GM18519 (cell line): ENCODE measurements around the gene SH3RF3.

ENCODE experiments used
- ATAC-seq: cut with Tn5 transposase; IDR thresholded peaks from one replicate; pipeline ENCODE4 v1.9.1; 2021; ENCODE audit warnings: mild to moderate bottlenecking, moderate library complexity; ENCODE audit not compliant: unreplicated experiment, low FRiP score

The SH3RF3 gene

DNA sequence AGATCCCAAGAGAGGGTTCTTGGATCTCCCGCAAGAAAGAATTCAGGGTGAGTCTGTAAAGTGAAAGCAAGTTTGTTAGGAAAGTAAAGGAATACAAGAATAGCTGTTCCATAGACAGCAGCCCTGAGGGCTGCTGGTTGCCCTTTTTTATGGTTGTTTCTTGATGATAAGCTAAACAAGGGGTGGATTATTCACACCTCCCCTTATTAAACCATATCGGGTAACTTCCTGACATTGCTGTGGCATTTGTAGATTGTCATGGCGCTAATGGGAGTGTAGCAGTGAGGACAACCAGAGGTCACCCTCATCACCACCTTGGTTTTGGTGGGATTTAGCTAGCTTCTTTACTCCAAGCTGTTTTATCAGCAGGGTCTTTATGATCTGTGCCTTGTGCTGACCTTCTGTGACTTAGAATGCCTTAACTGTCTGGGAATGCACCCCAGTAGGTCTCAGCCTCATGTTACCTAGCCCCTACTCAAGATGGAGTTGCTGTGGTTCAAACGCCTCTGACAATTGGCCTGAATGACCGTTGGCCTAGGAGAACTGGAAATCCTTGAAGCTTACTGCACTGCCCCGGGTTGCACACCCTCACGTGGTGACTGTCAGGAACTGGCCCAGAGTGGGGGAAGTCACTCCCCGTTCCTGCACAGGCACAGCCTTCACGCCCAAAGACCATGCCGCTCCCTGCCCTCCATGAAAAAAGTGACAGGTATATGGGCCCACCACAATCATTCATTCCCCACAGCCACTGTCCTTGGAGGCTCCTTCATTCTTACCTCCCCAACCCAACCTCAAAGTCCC is 347.8 kb downstream of the SH3RF3 start:
- ATAC-seq, result no peak

DNA sequence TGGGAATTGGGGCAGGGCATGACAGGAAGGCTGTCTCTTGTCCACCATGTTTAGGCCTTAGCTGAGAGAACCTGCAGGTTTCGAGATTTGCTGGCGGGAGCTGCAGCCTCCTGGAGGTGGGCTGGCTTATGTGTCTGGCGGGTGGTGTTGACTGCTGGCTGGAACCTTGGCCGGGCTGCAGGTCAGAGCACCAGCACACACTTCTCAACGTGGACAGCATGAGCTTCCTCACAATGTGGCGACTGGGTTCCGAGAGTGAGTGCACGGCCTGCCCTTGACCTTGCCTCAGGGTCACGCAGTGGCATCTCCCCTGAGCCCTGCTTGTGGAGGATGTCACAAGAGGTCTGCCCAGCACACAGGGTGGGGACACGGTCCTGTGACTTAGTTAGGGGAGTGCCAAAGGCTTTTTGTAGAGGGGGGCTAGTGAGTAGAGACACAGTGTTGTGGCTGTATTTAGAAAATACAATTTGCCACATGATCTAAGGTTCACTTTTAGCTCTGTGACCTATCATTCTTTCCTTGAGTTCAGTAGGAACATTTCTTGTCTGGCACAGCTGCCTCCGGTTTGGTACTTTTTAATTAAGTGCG is 350.0 kb downstream of the SH3RF3 start:
- ATAC-seq, result no peak

DNA sequence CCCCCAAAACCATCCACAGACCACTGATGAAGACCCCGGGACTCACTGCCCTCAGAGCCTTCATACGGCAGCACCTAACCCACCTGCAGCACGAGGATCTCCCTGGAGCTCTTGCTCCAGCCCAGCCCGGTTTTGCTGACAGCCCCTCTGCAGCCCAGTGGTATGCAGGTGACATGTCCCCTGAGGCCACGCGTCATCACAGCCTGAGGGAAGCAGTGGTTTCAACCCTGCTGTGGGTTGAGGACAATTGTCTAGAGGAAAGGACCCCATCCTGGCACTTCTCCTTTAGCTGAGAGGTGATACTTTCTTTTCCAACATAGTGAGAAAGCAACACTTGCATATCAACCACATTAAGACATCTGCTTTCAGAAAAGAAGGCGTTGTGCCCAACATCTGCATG is 350.8 kb downstream of the SH3RF3 start:
- no peak for ATAC-seq

DNA sequence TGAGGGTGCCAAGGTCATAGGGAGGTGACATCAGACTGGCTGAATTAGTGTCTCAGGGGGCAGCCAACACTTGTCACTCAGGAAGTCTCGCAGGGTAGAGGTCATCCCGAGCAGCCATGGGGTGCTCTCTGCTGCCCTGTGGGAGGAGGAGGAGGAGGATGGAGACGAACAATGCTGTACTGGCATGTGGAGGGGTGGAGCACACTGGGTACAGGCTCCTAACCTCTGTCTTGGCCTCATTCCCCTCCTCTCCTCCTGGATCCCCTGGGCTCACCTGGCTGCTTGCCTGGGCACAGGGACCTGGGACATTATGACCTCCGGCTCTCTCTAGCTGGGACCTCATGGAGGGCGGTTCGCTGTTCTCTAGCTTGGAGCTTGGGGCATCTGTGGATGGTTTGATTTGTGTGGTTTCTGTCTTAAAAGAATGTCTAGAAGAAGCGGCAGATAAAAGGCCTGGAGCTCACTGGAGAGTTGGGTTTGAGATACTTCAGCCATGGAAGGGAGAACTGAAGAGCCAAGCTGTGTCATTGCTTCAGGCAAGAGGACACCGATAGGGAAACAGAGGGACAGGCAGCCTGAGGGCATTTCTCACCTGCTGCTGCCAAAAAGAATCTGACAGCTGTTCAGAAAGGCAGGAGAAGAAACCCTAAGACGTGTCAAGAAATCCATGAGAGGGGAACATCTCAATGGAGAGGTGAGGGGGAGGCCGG is 351.6 kb downstream of the SH3RF3 start:
- no peak for ATAC-seq

DNA sequence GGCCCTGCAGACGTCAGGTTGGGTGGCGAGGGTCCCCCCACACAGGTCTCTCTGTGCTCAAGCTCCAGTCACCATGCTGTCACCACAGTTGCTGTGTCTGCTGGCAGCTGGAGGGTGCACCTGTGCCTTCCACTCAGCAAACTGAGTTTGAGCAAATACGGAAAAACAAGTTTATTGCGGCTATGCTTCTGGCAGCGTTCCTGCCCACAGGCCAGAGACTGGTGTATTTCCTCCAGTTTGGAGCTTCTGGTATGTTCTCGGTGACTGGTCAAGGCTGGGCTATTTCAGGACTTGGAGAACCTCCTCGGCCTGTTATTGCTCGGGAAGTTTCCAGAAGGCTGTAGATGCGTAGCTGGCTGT is 352.2 kb downstream of the SH3RF3 start:
- no peak for ATAC-seq

DNA sequence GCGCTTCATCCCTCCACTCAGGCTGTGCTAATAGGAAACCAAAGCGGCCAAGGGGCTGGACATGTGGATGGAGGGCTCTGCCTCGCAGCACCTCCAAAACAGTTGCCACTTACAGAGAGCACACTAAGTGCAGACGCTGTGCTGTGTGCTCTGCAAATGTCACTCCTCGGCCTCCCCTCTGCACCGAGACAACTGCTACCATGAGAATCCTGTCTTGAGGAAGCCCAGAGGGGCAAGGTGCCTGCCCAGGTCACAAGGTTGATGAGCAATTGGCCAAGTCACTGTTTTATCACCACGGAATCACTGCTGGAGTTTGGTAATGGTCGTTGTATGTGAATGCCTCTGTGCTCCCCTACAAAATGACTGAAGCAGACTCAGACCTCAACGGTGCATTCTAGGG is 352.6 kb downstream of the SH3RF3 start:
- ATAC-seq, result no peak

DNA sequence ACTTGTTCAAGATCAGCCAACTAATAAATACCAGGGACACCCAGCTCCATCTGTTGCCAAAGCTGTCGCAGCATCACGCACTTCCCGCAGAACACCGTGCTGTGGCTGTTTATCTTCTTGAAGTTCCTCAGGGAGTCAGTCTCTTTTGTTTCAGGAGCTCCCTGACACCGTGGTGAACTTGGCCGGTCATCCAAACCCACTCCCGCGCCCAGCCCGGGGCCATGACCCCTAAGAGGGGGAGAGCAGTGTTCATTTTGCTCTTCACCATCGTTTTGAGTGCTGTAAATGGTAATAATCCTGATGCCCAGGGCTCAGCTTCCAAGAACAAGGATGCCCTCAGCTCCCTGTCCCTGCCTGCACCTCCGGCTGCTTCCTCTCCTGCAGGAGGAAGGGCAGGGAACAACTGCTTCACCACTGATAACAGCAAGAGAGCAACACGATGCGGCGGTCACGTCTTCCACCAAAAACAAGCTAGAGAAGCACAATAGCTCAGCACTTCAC is 353.4 kb downstream of the SH3RF3 start:
- ATAC-seq, result no peak

DNA sequence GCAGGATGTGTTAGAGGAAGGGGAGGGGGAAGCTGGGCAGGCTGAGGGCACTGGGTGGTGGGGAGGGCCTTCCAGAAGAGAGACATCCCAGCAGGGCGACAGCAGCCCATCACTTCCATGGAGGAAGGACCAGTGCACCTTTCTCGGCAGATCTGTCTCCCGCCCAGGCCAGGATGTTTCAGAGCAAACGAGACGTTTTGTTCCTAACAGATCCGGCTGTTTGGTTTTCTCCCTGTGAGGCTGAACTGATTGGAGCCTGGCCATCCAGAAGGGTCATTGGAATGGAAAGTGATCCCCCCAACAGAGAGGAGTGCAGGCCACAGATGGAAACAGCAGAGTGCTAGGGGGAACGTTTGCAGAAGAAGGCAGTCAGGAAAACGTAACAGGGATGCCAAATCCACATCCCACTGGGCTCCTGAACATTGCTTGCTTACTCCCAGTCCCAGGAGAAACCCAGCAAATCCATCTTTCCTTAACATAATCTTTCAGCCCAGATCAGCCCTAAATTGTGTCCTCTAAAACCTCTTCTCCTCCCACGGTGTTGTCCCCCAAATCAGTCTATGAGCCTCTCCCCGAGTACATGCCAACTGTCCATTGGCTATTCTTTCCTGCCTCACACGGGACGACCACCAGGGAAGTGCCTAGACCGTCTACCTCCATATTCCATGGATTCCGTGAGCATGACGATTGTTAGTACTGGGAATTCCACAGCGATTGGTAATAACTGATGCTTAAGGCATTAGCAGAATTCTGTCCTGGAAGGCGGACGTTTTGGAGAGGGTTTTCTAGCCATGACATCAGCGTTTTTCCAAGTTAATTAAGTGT is 357.9 kb downstream of the SH3RF3 start:
- no peak for ATAC-seq

DNA sequence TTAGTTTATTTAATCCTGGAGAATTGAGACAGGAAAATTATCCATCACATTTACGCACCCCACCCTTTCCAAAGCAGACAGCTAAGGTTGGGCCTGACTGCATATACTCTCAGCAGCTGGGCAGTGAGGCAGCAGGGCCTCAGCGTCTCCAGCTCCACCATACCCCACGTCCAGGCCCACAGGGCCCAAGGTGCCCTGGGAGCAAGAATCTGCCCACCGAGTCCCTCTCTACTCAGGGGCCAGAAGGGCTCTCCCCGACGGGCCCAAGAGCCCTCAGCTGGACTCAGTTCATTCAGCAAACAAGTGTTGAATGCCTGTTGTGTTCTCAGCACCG is 358.5 kb downstream of the SH3RF3 start:
- ATAC-seq, result no peak

DNA sequence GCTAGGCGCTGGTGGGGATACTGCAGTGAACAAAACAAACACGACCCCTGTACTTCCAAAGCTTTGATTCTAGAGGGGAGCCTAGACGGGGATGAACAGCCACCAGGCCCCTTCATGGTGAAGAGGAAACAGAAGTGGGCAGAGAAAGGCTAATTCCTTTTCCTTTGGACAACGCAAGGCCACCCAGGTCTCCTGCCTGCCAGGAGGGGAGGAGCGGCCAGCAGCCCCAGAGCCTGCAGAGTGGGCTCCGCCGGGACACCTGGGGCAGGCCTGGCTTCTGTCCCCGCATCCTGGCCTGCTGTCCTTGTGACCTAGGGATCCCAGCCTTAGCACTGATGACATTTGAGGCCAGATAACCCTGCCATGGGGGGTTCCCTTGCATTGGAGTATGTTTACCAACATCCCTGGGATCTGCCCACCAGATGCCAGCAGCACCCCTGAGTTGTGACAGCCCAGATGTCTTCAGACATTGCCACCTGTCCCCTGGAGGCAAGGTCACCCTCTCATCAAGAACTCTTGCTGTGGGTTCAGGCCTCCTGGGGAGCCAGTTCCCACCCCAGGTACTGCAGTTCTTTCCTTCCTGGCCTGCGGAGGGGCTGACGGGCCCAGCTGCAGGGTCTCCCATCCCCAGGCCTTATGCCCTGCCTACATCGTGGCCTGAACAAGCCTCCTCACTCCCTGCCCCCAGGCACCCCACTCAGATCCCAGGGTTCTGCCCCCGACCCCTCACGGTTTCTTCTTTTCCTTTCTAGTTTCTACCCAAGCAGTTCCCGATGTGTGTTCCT is 359.1 kb downstream of the SH3RF3 start:
- ATAC-seq, result no peak

DNA sequence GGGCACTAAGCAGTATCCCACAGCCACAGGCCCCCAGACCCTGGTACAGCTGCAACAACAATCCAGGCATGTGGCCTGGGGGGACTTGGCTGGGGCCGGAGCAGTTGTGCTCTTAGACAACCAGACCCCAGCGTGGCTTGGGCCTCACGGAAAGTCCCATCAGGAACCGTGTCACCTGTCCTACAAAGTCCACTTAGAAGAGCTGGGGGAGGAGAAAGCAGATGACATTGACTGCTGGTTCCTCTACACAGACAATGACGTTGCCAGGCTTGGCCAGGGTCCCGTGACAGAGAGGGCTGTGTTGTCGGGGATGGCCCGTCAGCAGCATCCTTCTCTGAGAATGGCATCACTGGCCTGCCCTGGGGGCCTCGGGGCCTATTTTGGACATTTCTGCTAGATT is 360.3 kb downstream of the SH3RF3 start:
- ATAC-seq, result no peak

DNA sequence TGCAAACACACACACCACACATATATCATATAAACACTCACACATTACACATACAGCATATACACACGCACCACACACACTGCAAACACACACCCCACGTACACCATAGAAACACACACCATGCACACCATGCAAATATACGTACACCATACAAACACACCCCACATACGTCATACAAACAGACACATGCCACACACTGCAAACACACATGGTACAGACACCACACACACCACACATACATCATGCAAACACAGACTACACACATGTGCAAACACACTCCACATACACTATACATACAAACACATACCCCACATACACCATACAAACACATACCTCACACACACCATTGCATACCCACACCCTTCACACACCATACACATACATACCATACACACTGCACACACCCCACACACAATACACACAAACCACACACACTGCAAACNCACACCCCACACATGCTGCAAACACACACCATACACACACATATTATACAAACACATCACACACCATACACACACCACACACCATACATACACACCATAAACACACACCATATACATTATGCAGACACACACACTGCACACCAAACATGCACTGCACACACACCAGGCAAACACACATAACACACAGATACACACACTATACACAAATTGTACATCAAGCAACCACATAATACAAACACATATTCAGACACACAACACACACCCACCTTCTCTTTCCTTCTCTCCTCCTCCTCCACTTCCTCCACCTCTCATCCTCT is 364.4 kb downstream of the SH3RF3 start:
- ATAC-seq, result no peak

DNA sequence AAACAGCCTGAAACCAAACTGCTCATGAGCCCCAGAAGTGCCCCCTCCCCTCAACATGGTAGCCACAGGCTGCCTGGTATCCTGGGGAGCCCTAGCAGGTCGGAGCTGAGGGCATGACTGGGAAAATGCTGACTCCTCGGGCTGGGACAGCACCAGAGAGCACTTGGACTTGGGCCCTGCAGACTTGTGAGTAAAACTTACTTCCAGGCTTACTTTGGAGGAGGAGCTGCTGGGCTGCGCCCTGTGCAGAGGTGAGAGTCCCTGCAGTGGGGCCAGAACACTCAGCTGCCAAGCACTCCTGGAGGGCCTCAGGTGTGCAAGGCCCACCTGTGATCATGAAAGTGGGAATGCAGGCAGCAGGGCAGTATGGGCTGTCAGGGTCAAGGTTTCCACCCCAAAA is 365.3 kb downstream of the SH3RF3 start:
- ATAC-seq, result no peak

DNA sequence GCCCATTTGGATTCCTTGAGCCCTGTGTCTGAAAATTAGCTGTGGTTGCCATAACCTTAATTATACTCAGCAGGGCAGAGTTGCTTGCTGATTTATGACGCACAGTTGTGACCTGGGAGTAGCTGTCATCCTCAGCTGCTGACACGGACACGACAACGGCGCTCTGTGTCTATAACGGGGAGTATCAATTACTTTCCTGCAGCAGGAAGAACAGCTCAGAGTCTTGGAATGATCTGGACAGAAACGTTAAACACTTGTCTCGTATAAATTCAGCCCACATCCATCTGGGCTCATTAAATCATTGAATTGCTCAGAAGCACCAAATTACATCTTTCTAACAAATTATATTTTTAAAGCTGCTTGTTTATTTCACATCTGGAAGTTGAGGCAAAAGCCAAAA is 368.5 kb downstream of the SH3RF3 start:
- ATAC-seq, result no peak

DNA sequence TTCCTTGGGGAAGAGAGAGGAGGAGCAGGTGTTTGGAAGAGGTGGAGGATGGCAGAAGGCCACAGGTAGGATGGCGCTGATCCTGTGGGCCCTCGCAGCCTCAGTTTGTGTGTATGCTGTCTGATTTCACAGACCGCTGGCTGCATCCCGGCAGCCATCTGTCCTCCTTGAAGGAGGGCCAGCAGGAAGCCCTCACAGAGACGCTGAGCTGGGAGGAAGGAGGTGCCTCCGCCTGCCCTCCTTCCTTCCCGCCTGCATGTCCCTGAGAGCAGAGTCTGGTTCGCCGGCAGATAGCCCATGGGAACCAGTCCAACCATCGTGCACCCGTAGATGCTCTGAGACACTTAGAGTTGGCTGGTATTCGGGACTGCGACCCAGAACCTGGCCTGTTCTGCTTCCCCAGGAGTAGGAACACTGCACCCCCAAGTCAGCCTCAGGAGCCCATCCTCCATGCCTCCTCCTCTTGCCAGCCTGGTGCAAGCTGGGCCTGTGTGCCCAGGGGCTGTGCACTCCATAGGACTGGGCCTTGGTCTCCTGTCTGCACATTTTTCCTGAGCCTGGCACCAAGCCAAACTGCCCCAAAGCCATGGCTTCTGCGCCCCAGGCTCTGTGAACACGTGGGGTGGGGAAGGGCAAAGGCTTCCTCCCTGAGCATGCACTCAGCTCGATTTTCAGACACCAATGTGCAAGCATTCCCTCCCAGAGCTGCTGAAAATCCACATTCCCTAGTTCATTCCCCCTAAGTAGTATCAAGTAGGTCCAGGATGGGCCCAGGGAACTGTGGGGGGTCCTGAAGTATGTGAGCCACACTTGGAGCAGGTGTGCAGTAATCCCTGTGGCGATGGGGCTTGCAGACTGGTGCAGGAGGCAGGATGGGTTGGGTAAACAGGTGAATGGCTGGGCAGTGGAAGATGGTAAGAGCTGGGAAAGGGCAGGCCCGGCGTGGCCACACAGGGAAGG is 369.2 kb downstream of the SH3RF3 start:
- no peak for ATAC-seq

DNA sequence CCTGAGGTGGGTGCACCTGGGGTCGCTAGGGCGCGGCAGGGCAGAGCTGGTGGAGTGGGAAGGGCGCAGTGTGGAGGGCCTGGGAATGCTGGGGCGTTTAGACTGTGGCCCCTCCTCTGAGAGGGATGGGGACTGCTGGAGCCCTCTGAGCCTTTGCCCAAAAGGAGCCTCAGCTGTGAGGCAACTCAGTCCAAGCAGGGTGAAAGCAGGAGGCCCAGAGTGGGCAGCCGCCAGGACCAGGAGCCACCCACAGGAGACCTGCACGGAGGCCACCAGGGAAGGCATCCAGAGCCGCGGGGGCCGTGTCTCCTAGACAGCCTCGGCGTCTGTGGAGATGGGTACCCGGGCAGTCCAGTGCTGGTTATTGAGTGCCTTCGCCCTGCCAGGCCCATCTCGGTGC is 369.9 kb downstream of the SH3RF3 start:
- no peak for ATAC-seq

DNA sequence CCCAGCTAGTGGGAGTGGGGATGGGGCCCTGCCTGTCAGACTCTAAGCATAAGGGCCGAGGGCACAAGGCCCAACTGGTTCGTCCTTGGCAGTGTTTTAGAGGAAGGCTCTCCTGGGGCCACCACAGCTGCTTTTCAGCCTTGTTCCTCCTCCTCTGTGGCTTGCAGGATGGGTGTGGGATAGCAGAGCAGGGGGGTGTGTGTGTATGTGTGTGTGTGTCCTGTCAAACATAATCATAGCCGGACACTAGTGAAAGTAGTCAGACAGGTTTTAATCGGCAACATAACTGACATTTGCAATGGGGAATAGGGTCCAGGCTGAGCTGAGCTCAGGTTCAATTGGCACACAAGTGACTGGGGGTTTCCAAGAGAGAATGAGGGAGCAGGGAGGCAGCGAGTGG is 370.6 kb downstream of the SH3RF3 start:
- no peak for ATAC-seq

DNA sequence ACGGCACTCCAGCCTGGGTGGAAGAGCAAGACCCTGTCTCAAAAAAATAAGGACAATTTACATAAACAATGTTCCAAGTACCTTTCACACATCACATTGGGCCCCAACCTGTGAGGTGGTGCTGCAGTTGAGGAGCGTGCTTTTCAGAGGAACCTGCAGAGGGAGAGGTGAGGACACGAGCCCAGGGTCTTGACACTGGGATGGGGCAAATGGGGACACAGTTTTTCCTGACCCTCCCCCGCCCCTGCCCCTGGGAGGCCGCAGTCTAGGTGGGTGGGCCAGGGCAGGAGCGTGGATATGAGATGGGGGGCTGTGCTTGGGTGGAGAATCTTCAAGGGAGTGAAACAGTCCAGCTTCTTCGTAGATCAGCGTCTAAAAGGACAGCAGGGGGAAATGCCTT is 371.9 kb downstream of the SH3RF3 start:
- no peak for ATAC-seq
